ENCODE measurements around the gene IQGAP2. TPM values are rescaled to one million over a fixed set of nuclear protein-coding genes. Genes with fewer than 3 reads are reported as not detected.

The IQGAP2 gene
- total RNA-seq, 1 experiment from 2014 or later = 0.59 TPM

DNA sequence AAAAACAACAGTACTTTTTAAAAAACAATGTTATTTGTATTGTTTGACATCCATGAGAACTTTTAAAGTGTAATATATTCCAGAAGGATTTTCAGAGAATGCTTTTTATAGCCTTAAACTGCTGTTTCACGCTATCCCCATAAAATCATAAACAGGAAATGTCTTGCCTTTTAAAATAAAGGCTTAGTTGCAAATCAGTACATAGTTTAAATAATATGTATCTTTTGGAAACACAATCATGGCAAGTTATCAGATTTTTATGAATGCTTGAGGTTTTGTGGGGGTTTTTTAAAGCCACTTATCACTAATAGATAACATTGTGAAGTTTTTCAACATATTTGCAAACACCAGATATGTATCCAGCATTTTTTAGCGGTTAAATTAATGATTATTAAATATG lies 257.3 kb downstream of the IQGAP2 start:
- Histone ChIP-seq H3K27me3 (ENCODE audit: control insufficient read depth, insufficient read depth, low read length) (no peaks in the 10 kb centered on the region), H3K4me1 (ENCODE audit: control insufficient read depth, insufficient read depth, low read length) (no peaks in the 10 kb centered on the region), H3K9me3 (ENCODE audit: control insufficient read depth, insufficient read depth, low read depth, low read length) (no peaks in the 10 kb centered on the region), H3K36me3 (ENCODE audit: control insufficient read depth, insufficient read depth, low read length) (no peaks in the 10 kb centered on the region), H3K4me3 (ENCODE audit: low read depth in 2 of 2, low read length in 2 of 2) (no peak overlapping the region), H3K27ac (ENCODE audit: low read length) (no peak overlapping the region)
- in situ Hi-C loops (cut with HindIII; ENCODE audit: low pct_unique_long_range_greater_than_20kb, low sequenced_read_pairs) = no loop called here
- CTCF ChIA-PET = no interaction called here
- intact Hi-C loops (cut with micrococcal nuclease; ENCODE audit: unreplicated experiment) = no loop called here
- BruUV-seq (replicated peaks) = no TSS peak
- ATAC-seq (no peak), DNase-seq (ENCODE audit: low read depth, low spot score) (no peak)
- POLR2A ChIA-PET = no interaction called here
- TF ChIP-seq SIN3A (IDR thresholded peaks at IDR 0.05; ENCODE audit: borderline replicate concordance, insufficient read depth, low read depth, low read length) = no peak

- TF ChIP-seq POLR2AphosphoS5 (IDR thresholded peaks at IDR 0.05; ENCODE audit: low read depth, low read length) (no peak), TCF7L2 (IDR thresholded peaks at IDR 0.05; ENCODE audit: low read depth, low read length) (no peak), SIN3A (IDR thresholded peaks at IDR 0.05; ENCODE audit: borderline replicate concordance, insufficient read depth, low read depth, low read length) (no peak), CTCF (IDR thresholded peaks at IDR 0.05) (no peak)
- TF ChIP-seq, protein P1, sequence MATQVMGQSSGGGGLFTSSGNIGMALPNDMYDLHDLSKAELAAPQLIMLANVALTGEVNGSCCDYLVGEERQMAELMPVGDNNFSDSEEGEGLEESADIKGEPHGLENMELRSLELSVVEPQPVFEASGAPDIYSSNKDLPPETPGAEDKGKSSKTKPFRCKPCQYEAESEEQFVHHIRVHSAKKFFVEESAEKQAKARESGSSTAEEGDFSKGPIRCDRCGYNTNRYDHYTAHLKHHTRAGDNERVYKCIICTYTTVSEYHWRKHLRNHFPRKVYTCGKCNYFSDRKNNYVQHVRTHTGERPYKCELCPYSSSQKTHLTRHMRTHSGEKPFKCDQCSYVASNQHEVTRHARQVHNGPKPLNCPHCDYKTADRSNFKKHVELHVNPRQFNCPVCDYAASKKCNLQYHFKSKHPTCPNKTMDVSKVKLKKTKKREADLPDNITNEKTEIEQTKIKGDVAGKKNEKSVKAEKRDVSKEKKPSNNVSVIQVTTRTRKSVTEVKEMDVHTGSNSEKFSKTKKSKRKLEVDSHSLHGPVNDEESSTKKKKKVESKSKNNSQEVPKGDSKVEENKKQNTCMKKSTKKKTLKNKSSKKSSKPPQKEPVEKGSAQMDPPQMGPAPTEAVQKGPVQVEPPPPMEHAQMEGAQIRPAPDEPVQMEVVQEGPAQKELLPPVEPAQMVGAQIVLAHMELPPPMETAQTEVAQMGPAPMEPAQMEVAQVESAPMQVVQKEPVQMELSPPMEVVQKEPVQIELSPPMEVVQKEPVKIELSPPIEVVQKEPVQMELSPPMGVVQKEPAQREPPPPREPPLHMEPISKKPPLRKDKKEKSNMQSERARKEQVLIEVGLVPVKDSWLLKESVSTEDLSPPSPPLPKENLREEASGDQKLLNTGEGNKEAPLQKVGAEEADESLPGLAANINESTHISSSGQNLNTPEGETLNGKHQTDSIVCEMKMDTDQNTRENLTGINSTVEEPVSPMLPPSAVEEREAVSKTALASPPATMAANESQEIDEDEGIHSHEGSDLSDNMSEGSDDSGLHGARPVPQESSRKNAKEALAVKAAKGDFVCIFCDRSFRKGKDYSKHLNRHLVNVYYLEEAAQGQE (IDR thresholded peaks at IDR 0.05; ENCODE audit: insufficient read depth in 1 of 2, low read depth in 2 of 2, low read length in 1 of 2) = no peak
- in situ Hi-C loops (cut with HindIII; ENCODE audit: low pct_unique_long_range_greater_than_20kb, low sequenced_read_pairs) = no loop called here
- Histone ChIP-seq H3K9me3 (ENCODE audit: control insufficient read depth, insufficient read depth, low read depth, low read length) (no peaks in the 10 kb centered on the region), H3K4me1 (ENCODE audit: control insufficient read depth, insufficient read depth, low read length) (no peaks in the 10 kb centered on the region), H3K27me3 (ENCODE audit: control insufficient read depth, insufficient read depth, low read length) (no peaks in the 10 kb centered on the region), H3K4me3 (ENCODE audit: low read depth in 2 of 2, low read length in 2 of 2) (no peak overlapping the region), H3K36me3 (ENCODE audit: control insufficient read depth, insufficient read depth, low read length) (no peaks in the 10 kb centered on the region), H3K27ac (ENCODE audit: low read length) (no peak overlapping the region)
- no TSS peak for BruUV-seq (replicated peaks)
- intact Hi-C loops (cut with micrococcal nuclease; ENCODE audit: unreplicated experiment) = no loop called here
- ChIA-PET CTCF (no interaction called here), POLR2A (no interaction called here)
- ATAC-seq (no peak), DNase-seq (ENCODE audit: low read depth, low spot score) (no peak)
These were observed 259.4 kb downstream of the IQGAP2 start for GRCh38 chr5:76662521-76662920.

DNA sequence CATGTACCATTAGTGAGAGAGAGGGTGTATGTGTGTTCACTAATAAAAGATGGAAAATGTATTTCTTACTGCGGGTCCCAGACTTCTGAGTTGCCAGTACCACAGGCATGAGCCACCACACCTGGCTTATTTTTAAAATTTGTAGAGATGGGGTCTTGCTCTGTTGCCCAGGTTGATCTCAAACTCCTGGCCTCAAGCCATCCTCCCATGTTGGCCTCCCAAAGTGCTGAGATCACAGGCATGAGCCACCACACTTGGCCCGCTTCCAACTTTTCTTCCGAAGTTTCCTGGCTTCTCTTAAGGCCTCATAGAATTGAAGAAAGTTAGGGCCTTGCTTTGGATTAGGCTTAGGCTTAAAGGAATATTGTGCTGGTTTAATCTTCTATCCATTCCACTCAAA lies 260.5 kb downstream of the IQGAP2 start:
- ChIA-PET CTCF (no interaction called here), POLR2A (no interaction called here)
- BruUV-seq (replicated peaks) = no TSS peak
- H3K27me3 ChIP-seq (ENCODE audit: control insufficient read depth, insufficient read depth, low read length) = no peaks in the 10 kb centered on the region
- no peaks in the 10 kb centered on the region for H3K9me3 ChIP-seq (ENCODE audit: control insufficient read depth, insufficient read depth, low read depth, low read length)
- TF ChIP-seq, protein P1 (IDR thresholded peaks at IDR 0.05; ENCODE audit: insufficient read depth in 1 of 2, low read depth in 2 of 2, low read length in 1 of 2) = no peak
- TF ChIP-seq TCF7L2 (IDR thresholded peaks at IDR 0.05; ENCODE audit: low read depth, low read length) = no peak
- ATAC-seq (no peak), DNase-seq (ENCODE audit: low read depth, low spot score) (no peak)
- no peak overlapping the region for H3K4me3 ChIP-seq (ENCODE audit: low read depth in 2 of 2, low read length in 2 of 2)
- intact Hi-C loops (cut with micrococcal nuclease; ENCODE audit: unreplicated experiment) = no loop called here
- H3K27ac ChIP-seq (ENCODE audit: low read length) = no peak overlapping the region
- in situ Hi-C loops (cut with HindIII; ENCODE audit: low pct_unique_long_range_greater_than_20kb, low sequenced_read_pairs) = no loop called here
- no peaks in the 10 kb centered on the region for H3K36me3 ChIP-seq (ENCODE audit: control insufficient read depth, insufficient read depth, low read length)
- H3K4me1 ChIP-seq (ENCODE audit: control insufficient read depth, insufficient read depth, low read length) = no peaks in the 10 kb centered on the region
